Heart left ventricle (tissue), 16 donors: ENCODE results near the gene MUC4. TPM values are rescaled to one million over a fixed set of nuclear protein-coding genes. Genes with fewer than 3 reads are reported as not detected.

Experiments used
- ATAC-seq, 4 donors: fragments of 200-7000 bp; cut with Tn5 transposase; one replicate each; pipeline ENCODE4 v1.9.1; 2020 to 2022; ENCODE audit warnings: moderate library complexity in 4 of 4, mild to moderate bottlenecking in 3 of 4, moderate number of reproducible peaks in 1 of 4
- DNase-seq, 5 donors: peaks; one replicate each; pipeline ENCODE4 v3.0.0-alpha.2; 2020
- H3K27ac ChIP-seq, 12 donors: fragments of 200-600 bp; sonication (generic) in 4 of 12; one replicate each; pipeline versions ENCODE4 v1.5.0 to v1.8.0; 2016 to 2022; ENCODE audit warnings: mild to moderate bottlenecking in 2 of 12
- H3K27me3 ChIP-seq, 9 donors: fragments of 200-600 bp; sonication (generic) in 2 of 9; one replicate each; pipeline versions ENCODE4 v1.5.1 to v1.8.0; 2016 to 2022; ENCODE audit warnings: mild to moderate bottlenecking in 3 of 9
- H3K36me3 ChIP-seq, 9 donors: fragments of 200-600 bp; sonication (generic) in 2 of 9; one replicate each; pipeline versions ENCODE4 v1.5.0 to v1.8.0; 2018 to 2022; ENCODE audit warnings: mild to moderate bottlenecking in 2 of 9
- H3K4me1 ChIP-seq, 12 donors: fragments of 200-600 bp; sonication (generic) in 4 of 12; one replicate each; pipeline versions ENCODE4 v1.5.0 to v1.8.0; 2016 to 2022; ENCODE audit warnings: mild to moderate bottlenecking in 3 of 12
- H3K4me3 ChIP-seq, 12 donors: fragments of 200-600 bp; sonication (generic) in 4 of 12; one replicate each; pipeline versions ENCODE4 v1.5.0 to v1.8.0; 2017 to 2022; ENCODE audit warnings: mild to moderate bottlenecking in 9 of 12, moderate library complexity in 4 of 12
- H3K9me3 ChIP-seq, 12 donors: fragments of 200-600 bp; sonication (generic) in 4 of 12; one replicate each; pipeline versions ENCODE4 v1.5.0 to v1.8.0; 2016 to 2022; ENCODE audit warnings: mild to moderate bottlenecking in 1 of 12
- CTCF ChIP-seq, 12 donors: fragments of 200-600 bp; sonication (generic) in 4 of 12; IDR thresholded peaks; one replicate each; pipeline versions ENCODE4 v1.5.0 to v1.8.0; 2018 to 2022; ENCODE audit warnings: antibody characterized with exemption in 12 of 12, mild to moderate bottlenecking in 5 of 12
- POLR2A ChIP-seq, 2 donors: fragments of 450-650 bp; IDR thresholded peaks; one replicate each; pipeline ENCODE4 v1.6.1; 2017; ENCODE audit warnings: antibody characterized with exemption in 2 of 2, mild to moderate bottlenecking in 2 of 2, moderate library complexity in 2 of 2
- WGBS, 4 donors: extraction: QIAGEN DNeasy Blood & Tissue Kit in 2 of 4; methylation state at CpG; one replicate each; pipeline versions ENCODE4 v1.1.5 to v1.1.7; 2013 to 2018; 5-methylcytosine and 5-hydroxymethylcytosine counted together
- intact Hi-C, 10 donors: fragments of 100-400 bp; cut with DNase I; formaldehyde crosslinking; loops; one replicate each; pipeline versions ENCODE4 v1.11.1 to v1.14.2; 2022
- polyA plus RNA-seq, 2 donors: library from polyadenylated mRNA; stranded (reverse); fragments of 200-250 nt; gene quantifications; one replicate each; pipeline ENCODE4 v1.2.3, GENCODE V29; 2013
- total RNA-seq, 9 donors: library from RNA; depleted of rRNA in 2 of 9; stranded (reverse); fragments of >200 nt in 2 of 9; fragmentation: NEBNext Ultra II Directional in 3 of 9; extraction: Animal tissue kit (Norgen Biotek cat#: 25700) in 3 of 9; gene quantifications; one replicate each; pipeline versions ENCODE4 v1.1.0 to v1.2.4, GENCODE V29; 2016 to 2023
- donor health status: ischemic (EF 13 %, LVEDD 7.1; RV severe dilation, severe dysfunction).
- donor health status: healthy with polysubstance abuse.
- donor health status: DM: no; HTN: yes; CAD: no.
- donor health status: DM: no; HTN: no; CAD: no.
- donor health status: ischemic (EF 25% LVEDD 6.9; RV normal size, moderate dysfunction).
- donor health status: ischemic (EF 25% LVEDD 5.7; RV mildly dilated, moderate dysfunction).
- donor health status: healthy.
- donor health status: DM: yes; HTN: yes; CAD: no.
- donor health status: ischemic (EF 35%, LVEDD 5.7; RV mildly dilated, moderate dysfunction).
- donor health status: nonischemic (EF 11% LVEDD 7.7; RV severe dilation, severe dysfunction).
- donor health status: DM: yes; HTN: yes; CAD: no.
- donor health status: PGD.
- donor health status: ischemic (EF 29% LVEDD 5.4; RV normal size, mild dysfunction).
- donor health status: nonischemic (EF 23%, LVEDD 6.1; RV moderate dilation, normal function).

The MUC4 gene
- total and polyA plus RNA-seq, 11 donors = 0.02 to 0.17 (median 0.03) TPM; not detected in 8

- Histone ChIP-seq H3K4me3 (no peak overlapping the region), H3K36me3 (no peaks in the 10 kb centered on the region), H3K9me3 (no peaks in the 10 kb centered on the region), H3K27me3 (peaks cover 0 to 4% (median 0%) of the 10 kb centered on the region in 9 donors), H3K27ac (no peak overlapping the region), H3K4me1 (peaks cover 0 to 6% (median 2%) of the 10 kb centered on the region in 12 donors)
- peak in 4 of 12 donors; percentile 13 to 90 (median 62) for TF ChIP-seq CTCF (IDR thresholded peaks at IDR 0.05)
- no peak for TF ChIP-seq POLR2A (IDR thresholded peaks at IDR 0.05)
- 79 to 88% (median 87%) methylated on average over 49 to 53 of the region's 53 CpGs for WGBS, 4 donors
- intact Hi-C loops = loop anchor here in 3 of 10 donors (2.0 to 10.0 kb wide), 3 partner anchors 68 to 293 kb away; no protein-coding TSS in a partner anchor
- ATAC-seq (peak in 1 of 4 donors; percentile 25), DNase-seq (peak in 1 of 5 donors; percentile 20)
Observed at GRCh38 chr3:195849322-195850074, 37.8 kb upstream of the MUC4 start.

GRCh38 chr3:195847055-195847950, 35.6 kb upstream of the MUC4 start:
- peaks cover 0 to 4% (median 0%) of the 10 kb centered on the region in 9 donors for H3K27me3 ChIP-seq
- peaks cover 0 to 6% (median 2%) of the 10 kb centered on the region in 12 donors for H3K4me1 ChIP-seq
- WGBS, 4 donors = 69 to 82% (median 77%) methylated on average over 24 of the region's 24 CpGs
- no peak for TF ChIP-seq CTCF (IDR thresholded peaks at IDR 0.05)
- TF ChIP-seq POLR2A (IDR thresholded peaks at IDR 0.05) = no peak
- H3K9me3 ChIP-seq = no peaks in the 10 kb centered on the region
- intact Hi-C loops = no loop called here
- H3K36me3 ChIP-seq = no peaks in the 10 kb centered on the region
- ATAC-seq = peak in 1 of 4 donors; percentile 22
- DNase-seq = peak in 1 of 5 donors; percentile 21
- H3K4me3 ChIP-seq = no peak overlapping the region
- no peak overlapping the region for H3K27ac ChIP-seq

- 89 to 96% (median 92%) methylated on average over 6 of the region's 6 CpGs for WGBS, 4 donors
- no peak for ATAC-seq
- Histone ChIP-seq H3K27ac (no peak overlapping the region), H3K27me3 (peaks cover 0 to 6% (median 0%) of the 10 kb centered on the region in 9 donors), H3K9me3 (no peaks in the 10 kb centered on the region), H3K36me3 (no peaks in the 10 kb centered on the region), H3K4me3 (no peak overlapping the region), H3K4me1 (no peaks in the 10 kb centered on the region)
- DNase-seq = no peak
- TF ChIP-seq POLR2A (IDR thresholded peaks at IDR 0.05) = no peak
- TF ChIP-seq CTCF (IDR thresholded peaks at IDR 0.05) = no peak
- intact Hi-C loops = no loop called here
Observed at GRCh38 chr3:195845483-195845882, 33.8 kb upstream of the MUC4 start.
